Astrocyte (in vitro differentiated cells and primary cell): ENCODE results near the gene TBXAS1. TPM values are rescaled to one million over a fixed set of nuclear protein-coding genes. Genes with fewer than 3 reads are reported as not detected.

Experiments used
- DNase-seq: peaks from one replicate; pipeline ENCODE4 v3.0.0-alpha.2; 2010; ENCODE audit warnings: low read depth
- FAIRE-seq: peaks from 2 replicates; lab custom pipeline; 2011; peaks lifted over from hg19 to GRCh38; lab: Jason Lieb, UNC
- H2AFZ ChIP-seq: 2 replicates; pipeline ENCODE4 v1.6.0; 2012; ENCODE audit warnings: low read depth, low read length, inconsistent platforms
- H3K27ac ChIP-seq: 2 replicates; pipeline ENCODE4 v1.5.1; 2011; ENCODE audit warnings: low read depth, low read length, inconsistent platforms
- H3K27me3 ChIP-seq: 2 replicates; pipeline ENCODE4 v1.6.0; 2011; ENCODE audit warnings: low read length, inconsistent platforms; ENCODE audit not compliant: insufficient read depth
- H3K36me3 ChIP-seq: 2 replicates; pipeline ENCODE4 v1.5.1; 2011; ENCODE audit warnings: low read length, inconsistent platforms; ENCODE audit not compliant: insufficient read depth
- H3K4me1 ChIP-seq: 2 replicates; pipeline ENCODE4 v1.5.1; 2011; ENCODE audit warnings: low read length, inconsistent platforms; ENCODE audit not compliant: insufficient read depth
- H3K4me2 ChIP-seq: 2 replicates; pipeline ENCODE4 v1.6.0; 2012; ENCODE audit warnings: low read length, inconsistent platforms
- H3K4me3 ChIP-seq: 2 replicates; pipeline ENCODE4 v1.5.1; 2011; ENCODE audit warnings: low read depth, mild to moderate bottlenecking, low read length, inconsistent platforms; ENCODE audit not compliant: insufficient read depth
- H3K79me2 ChIP-seq: 2 replicates; pipeline ENCODE4 v1.6.0; 2012; ENCODE audit warnings: mild to moderate bottlenecking, low read length, inconsistent platforms; ENCODE audit not compliant: insufficient read depth
- H3K9ac ChIP-seq: 2 replicates; pipeline ENCODE4 v1.6.0; 2012; ENCODE audit warnings: mild to moderate bottlenecking, low read length, inconsistent platforms
- H3K9me3 ChIP-seq: 2 replicates; pipeline ENCODE4 v1.5.1; 2012; ENCODE audit warnings: low read depth, mild to moderate bottlenecking, low read length, inconsistent platforms; ENCODE audit not compliant: insufficient read depth
- H4K20me1 ChIP-seq: 2 replicates; pipeline ENCODE4 v1.6.0; 2012; ENCODE audit warnings: low read length, inconsistent platforms; ENCODE audit not compliant: insufficient read depth
- H3K27ac Mint-ChIP-seq: one replicate; pipeline ENCODE4 v1.8.0; 2021; ENCODE audit warnings: mild to moderate bottlenecking, mixed read lengths; ENCODE audit not compliant: unreplicated experiment
- H3K27me3 Mint-ChIP-seq: one replicate; pipeline ENCODE4 v1.8.0; 2021; ENCODE audit warnings: low read depth, mixed read lengths; ENCODE audit not compliant: unreplicated experiment
- H3K36me3 Mint-ChIP-seq: one replicate; pipeline ENCODE4 v1.8.0; 2021; ENCODE audit warnings: low read depth, mixed read lengths; ENCODE audit not compliant: unreplicated experiment
- H3K4me1 Mint-ChIP-seq: one replicate; pipeline ENCODE4 v1.8.0; 2021; ENCODE audit warnings: low read depth, mixed read lengths; ENCODE audit not compliant: unreplicated experiment
- H3K4me3 Mint-ChIP-seq: one replicate; pipeline ENCODE4 v1.8.0; 2021; ENCODE audit warnings: mild to moderate bottlenecking, moderate library complexity, mixed read lengths; ENCODE audit not compliant: unreplicated experiment
- H3K9me3 Mint-ChIP-seq: one replicate; pipeline ENCODE4 v1.8.0; 2021; ENCODE audit warnings: mild to moderate bottlenecking, mixed read lengths; ENCODE audit not compliant: unreplicated experiment
- EZH2 ChIP-seq: IDR thresholded peaks from 2 replicates; pipeline ENCODE4 v1.6.1; 2012; ENCODE audit warnings: mild to moderate bottlenecking, low read length, inconsistent platforms; ENCODE audit not compliant: insufficient read depth
- total RNA-seq: library from RNA; stranded (reverse); gene quantifications from 2 replicates; pipeline ENCODE4 v1.2.1, GENCODE V29; 2021
- TF ChIP-seq, protein P1 (sequence below): IDR thresholded peaks from 2 replicates; pipeline ENCODE4 v1.5.1; 2011; ENCODE audit warnings: low read depth, mild to moderate bottlenecking, inconsistent platforms, low read length, moderate library complexity; ENCODE audit not compliant: insufficient read depth

The TBXAS1 gene
- total RNA-seq, 1 donor from 2014 or later: 1.1 TPM

DNA sequence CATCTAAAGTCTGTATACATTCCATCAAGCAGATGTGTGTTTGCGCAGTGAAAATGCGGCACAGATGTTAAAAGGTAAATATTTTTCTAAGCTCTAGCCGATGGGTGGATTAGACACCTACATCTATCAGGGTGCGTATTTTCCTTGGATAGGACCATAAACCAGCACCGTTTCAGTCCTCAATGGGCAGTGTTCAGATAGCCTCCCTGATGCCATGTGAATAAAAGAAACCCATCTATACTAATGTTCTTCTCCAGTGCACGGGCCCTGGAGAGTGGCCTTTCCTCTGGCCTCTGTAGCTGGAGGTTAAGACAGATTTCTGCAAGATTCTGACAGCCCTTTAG is 130.2 kb downstream of the TBXAS1 start:
- H3K4me3 ChIP-seq: no peak overlapping the region
- DNase-seq (no peak), FAIRE-seq (no peak)
- no peaks in the 10 kb centered on the region for H3K36me3 Mint-ChIP-seq
- no peaks in the 10 kb centered on the region for H3K9me3 ChIP-seq
- H3K36me3 ChIP-seq: no peaks in the 10 kb centered on the region
- H2AFZ ChIP-seq: no peak overlapping the region
- no peak overlapping the region for H3K27ac ChIP-seq
- no peak overlapping the region for H3K27ac Mint-ChIP-seq
- H3K9me3 Mint-ChIP-seq: peaks cover 2% of the 10 kb centered on the region
- H3K4me1 Mint-ChIP-seq: no peaks in the 10 kb centered on the region
- H3K4me2 ChIP-seq: no peak overlapping the region
- H3K27me3 ChIP-seq: no peaks in the 10 kb centered on the region
- no peak overlapping the region for H3K9ac ChIP-seq
- TF ChIP-seq, protein P1, sequence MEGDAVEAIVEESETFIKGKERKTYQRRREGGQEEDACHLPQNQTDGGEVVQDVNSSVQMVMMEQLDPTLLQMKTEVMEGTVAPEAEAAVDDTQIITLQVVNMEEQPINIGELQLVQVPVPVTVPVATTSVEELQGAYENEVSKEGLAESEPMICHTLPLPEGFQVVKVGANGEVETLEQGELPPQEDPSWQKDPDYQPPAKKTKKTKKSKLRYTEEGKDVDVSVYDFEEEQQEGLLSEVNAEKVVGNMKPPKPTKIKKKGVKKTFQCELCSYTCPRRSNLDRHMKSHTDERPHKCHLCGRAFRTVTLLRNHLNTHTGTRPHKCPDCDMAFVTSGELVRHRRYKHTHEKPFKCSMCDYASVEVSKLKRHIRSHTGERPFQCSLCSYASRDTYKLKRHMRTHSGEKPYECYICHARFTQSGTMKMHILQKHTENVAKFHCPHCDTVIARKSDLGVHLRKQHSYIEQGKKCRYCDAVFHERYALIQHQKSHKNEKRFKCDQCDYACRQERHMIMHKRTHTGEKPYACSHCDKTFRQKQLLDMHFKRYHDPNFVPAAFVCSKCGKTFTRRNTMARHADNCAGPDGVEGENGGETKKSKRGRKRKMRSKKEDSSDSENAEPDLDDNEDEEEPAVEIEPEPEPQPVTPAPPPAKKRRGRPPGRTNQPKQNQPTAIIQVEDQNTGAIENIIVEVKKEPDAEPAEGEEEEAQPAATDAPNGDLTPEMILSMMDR: no peak
- no peak for TF ChIP-seq EZH2
- peaks cover 29% of the 10 kb centered on the region for H3K27me3 Mint-ChIP-seq
- H3K79me2 ChIP-seq: no peaks in the 10 kb centered on the region
- H3K4me3 Mint-ChIP-seq: no peak overlapping the region
- H3K4me1 ChIP-seq: no peaks in the 10 kb centered on the region
- no peaks in the 10 kb centered on the region for H4K20me1 ChIP-seq

DNA sequence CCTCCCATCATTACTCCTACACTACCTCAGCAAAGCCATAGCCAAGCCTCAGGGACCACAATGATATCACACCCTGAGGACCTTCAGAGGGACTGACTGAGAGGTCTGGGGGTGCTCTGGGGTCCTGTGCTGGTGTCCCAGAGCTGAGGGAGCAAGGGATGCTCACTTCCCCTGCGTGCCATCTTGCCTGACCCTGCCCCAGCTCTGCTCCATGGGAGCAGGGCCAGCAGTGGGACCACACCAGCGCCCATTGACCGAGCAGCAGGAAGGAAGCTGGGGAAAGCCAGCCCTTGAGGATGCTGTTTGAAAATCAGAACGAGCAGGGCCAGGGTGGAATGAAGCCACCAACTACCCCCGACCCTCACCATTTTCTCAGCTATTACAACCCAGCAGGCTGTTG is 130.7 kb downstream of the TBXAS1 start:
- Histone ChIP-seq H3K9me3 (no peaks in the 10 kb centered on the region), H4K20me1 (no peaks in the 10 kb centered on the region), H3K4me1 (no peaks in the 10 kb centered on the region), H3K4me2 (no peak overlapping the region), H3K79me2 (no peaks in the 10 kb centered on the region), H3K9ac (no peak overlapping the region), H3K27ac (no peak overlapping the region), H3K36me3 (no peaks in the 10 kb centered on the region), H3K27me3 (no peaks in the 10 kb centered on the region), H2AFZ (no peak overlapping the region), H3K4me3 (no peak overlapping the region)
- Mint-ChIP-seq H3K27me3 (peaks cover 28% of the 10 kb centered on the region), H3K36me3 (no peaks in the 10 kb centered on the region), H3K27ac (no peak overlapping the region), H3K4me1 (no peaks in the 10 kb centered on the region), H3K4me3 (no peak overlapping the region), H3K9me3 (peaks cover 2% of the 10 kb centered on the region)
- DNase-seq (no peak), FAIRE-seq (no peak)
- TF ChIP-seq, protein P1: no peak
- no peak for TF ChIP-seq EZH2

DNA sequence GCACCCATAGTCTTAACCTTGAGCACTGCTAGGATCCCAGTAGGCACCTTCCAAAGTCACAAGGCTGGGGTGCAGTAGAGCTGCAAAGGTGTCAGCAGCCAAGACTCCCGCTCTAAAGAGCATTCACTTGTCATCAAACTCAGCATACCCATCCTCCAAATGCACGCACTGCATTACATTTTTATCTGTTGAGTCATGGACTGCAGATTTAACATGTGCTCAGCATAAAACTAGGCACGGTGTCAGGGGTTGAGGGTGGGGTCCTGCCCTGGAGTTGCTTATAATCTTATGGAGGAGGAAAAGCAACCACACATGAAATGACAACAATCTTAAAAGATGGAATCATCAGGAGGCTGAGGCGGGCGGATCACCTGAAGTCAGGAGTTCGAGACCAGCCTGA is 131.1 kb downstream of the TBXAS1 start:
- Histone ChIP-seq H3K79me2 (no peaks in the 10 kb centered on the region), H3K27ac (no peak overlapping the region), H3K4me2 (no peak overlapping the region), H3K4me1 (no peaks in the 10 kb centered on the region), H3K9me3 (no peaks in the 10 kb centered on the region), H3K27me3 (no peaks in the 10 kb centered on the region), H2AFZ (no peak overlapping the region), H4K20me1 (no peaks in the 10 kb centered on the region), H3K4me3 (no peak overlapping the region), H3K9ac (no peak overlapping the region), H3K36me3 (no peaks in the 10 kb centered on the region)
- H3K36me3 Mint-ChIP-seq: no peaks in the 10 kb centered on the region
- H3K4me3 Mint-ChIP-seq: no peak overlapping the region
- H3K4me1 Mint-ChIP-seq: no peaks in the 10 kb centered on the region
- H3K9me3 Mint-ChIP-seq: peaks cover 2% of the 10 kb centered on the region
- DNase-seq (peak; percentile 13), FAIRE-seq (no peak)
- no peak overlapping the region for H3K27ac Mint-ChIP-seq
- TF ChIP-seq, protein P1: no peak
- TF ChIP-seq EZH2: no peak
- peaks cover 24% of the 10 kb centered on the region for H3K27me3 Mint-ChIP-seq
